Measurements from ENCODE around the gene HMX2.
"Not testable (repeated sequence)": the region's sequence is repeated elsewhere in the genome, so short reads cannot be mapped to it uniquely, and the experiment has no call there.

Gene HMX2

DNA sequence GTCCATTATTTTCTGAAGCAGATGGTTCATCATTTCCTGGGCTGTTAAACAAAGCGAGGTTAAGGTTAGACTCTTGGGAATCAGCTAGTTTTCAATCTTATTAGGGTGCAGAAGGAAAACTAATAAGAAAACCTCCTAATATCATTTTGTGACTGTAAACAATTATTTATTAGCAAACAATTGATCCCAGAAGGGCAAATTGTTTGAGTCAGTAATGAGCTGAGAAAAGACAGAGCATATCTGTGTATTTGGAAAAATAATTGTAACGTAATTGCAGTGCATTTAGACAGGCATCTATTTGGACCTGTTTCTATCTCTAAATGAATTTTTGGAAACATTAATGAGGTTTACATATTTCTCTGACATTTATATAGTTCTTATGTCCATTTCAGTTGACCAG lies 16.4 kb downstream of the HMX2 start:
- no peaks in the 10 kb centered on the region for H3K9me3 ChIP-seq
- H3K36me3 ChIP-seq = peaks cover 38 to 88% (median 69%) of the 10 kb centered on the region in 3 donors
- intact Hi-C loops (cut with DNase I; ENCODE audit: low total_unique reads) = no loop called here
- H3K27ac ChIP-seq = no peak overlapping the region
- H3K4me3 ChIP-seq = no peak overlapping the region
- no peak for DNase-seq
- TF ChIP-seq, protein P1, sequence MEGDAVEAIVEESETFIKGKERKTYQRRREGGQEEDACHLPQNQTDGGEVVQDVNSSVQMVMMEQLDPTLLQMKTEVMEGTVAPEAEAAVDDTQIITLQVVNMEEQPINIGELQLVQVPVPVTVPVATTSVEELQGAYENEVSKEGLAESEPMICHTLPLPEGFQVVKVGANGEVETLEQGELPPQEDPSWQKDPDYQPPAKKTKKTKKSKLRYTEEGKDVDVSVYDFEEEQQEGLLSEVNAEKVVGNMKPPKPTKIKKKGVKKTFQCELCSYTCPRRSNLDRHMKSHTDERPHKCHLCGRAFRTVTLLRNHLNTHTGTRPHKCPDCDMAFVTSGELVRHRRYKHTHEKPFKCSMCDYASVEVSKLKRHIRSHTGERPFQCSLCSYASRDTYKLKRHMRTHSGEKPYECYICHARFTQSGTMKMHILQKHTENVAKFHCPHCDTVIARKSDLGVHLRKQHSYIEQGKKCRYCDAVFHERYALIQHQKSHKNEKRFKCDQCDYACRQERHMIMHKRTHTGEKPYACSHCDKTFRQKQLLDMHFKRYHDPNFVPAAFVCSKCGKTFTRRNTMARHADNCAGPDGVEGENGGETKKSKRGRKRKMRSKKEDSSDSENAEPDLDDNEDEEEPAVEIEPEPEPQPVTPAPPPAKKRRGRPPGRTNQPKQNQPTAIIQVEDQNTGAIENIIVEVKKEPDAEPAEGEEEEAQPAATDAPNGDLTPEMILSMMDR (IDR thresholded peaks at IDR 0.05) = no peak
- H3K4me1 ChIP-seq = no peaks in the 10 kb centered on the region
- no peaks in the 10 kb centered on the region for H3K27me3 ChIP-seq

DNA sequence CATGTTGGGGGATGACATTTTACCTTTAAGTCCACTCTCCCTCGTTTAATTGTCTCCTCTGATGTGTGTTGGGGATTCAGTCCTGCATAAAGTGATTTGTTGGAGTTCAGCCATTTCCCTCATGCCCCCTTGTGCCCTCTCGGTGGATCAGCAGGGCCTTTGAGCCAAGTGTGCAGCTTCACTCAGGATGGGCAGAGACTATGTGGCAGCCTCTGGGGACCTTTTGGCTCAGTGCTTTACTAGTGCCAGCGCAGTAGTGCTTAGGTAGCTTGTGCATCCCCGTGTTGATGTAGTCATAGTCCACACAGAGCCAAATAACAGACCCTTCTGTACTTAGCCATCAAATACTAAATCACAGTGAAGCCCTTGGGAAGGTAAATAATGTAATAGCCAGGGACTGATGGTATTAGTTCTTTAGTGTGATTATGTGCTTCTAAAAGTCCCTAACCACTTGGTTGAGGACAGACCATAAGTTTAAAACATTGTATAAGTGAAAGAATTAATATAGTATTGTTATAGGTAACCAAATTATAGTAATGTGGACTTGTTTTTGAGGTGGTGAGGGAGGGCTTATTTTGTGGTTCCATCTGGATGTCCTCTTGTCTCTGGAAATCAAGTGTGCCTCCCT lies 17.6 kb downstream of the HMX2 start:
- Histone ChIP-seq H3K4me1 (no peaks in the 10 kb centered on the region), H3K4me3 (no peak overlapping the region), H3K36me3 (peaks cover 38 to 84% (median 67%) of the 10 kb centered on the region in 3 donors), H3K27ac (no peak overlapping the region), H3K27me3 (no peaks in the 10 kb centered on the region), H3K9me3 (no peaks in the 10 kb centered on the region)
- intact Hi-C loops (cut with DNase I; ENCODE audit: low total_unique reads) = no loop called here
- TF ChIP-seq, protein P1 (IDR thresholded peaks at IDR 0.05) = no peak
- no peak for DNase-seq

- H3K27me3 ChIP-seq = no peaks in the 10 kb centered on the region
- intact Hi-C loops (cut with DNase I; ENCODE audit: low total_unique reads) = no loop called here
- TF ChIP-seq, protein P1 (IDR thresholded peaks at IDR 0.05) = no peak
- H3K4me3 ChIP-seq = no peak overlapping the region
- no peaks in the 10 kb centered on the region for H3K9me3 ChIP-seq
- H3K36me3 ChIP-seq = peaks cover 38 to 76% (median 57%) of the 10 kb centered on the region in 3 donors
- DNase-seq = no peak
- no peak overlapping the region for H3K27ac ChIP-seq
- H3K4me1 ChIP-seq = no peaks in the 10 kb centered on the region
Measured at GRCh38 chr10:123166618-123167017, 18.7 kb downstream of the HMX2 start.

- Histone ChIP-seq H3K4me3 (no peak overlapping the region), H3K27ac (no peak overlapping the region), H3K4me1 (no peaks in the 10 kb centered on the region), H3K9me3 (no peaks in the 10 kb centered on the region), H3K27me3 (no peaks in the 10 kb centered on the region), H3K36me3 (peaks cover 14 to 40% (median 26%) of the 10 kb centered on the region in 3 donors)
- intact Hi-C loops (cut with DNase I; ENCODE audit: low total_unique reads) = no loop called here
- TF ChIP-seq, protein P1 (IDR thresholded peaks at IDR 0.05) = no peak
- no peak for DNase-seq
Measured at GRCh38 chr10:123170961-123171360, 23.0 kb downstream of the HMX2 start.

DNA sequence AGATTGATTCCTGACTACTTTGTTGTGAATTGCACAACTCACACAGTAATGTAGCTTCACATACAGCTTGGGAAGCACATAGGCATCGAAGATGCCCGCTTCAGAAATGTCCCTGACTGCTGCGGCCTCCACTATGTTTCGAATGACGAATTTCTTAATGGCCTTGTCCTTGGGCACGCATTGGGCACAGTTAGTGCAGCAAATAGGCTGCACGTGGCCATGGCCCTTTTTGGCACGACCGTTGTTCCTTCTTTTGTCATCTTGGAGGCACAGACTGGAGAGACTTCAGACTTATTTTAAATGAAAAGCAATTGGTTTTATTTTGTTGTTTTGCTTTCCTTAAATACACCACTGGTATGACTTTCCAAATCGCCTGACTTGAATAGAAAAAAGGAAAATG lies 23.7 kb downstream of the HMX2 start:
- H3K4me1 ChIP-seq; DNase-seq; H3K9me3 ChIP-seq; H3K4me3 ChIP-seq; H3K27me3 ChIP-seq; H3K27ac ChIP-seq; intact Hi-C loops (cut with DNase I; ENCODE audit: low total_unique reads): not testable (repeated sequence)
- H3K36me3 ChIP-seq = peaks cover 14 to 34% (median 31%) of the 10 kb centered on the region in 3 donors

DNA sequence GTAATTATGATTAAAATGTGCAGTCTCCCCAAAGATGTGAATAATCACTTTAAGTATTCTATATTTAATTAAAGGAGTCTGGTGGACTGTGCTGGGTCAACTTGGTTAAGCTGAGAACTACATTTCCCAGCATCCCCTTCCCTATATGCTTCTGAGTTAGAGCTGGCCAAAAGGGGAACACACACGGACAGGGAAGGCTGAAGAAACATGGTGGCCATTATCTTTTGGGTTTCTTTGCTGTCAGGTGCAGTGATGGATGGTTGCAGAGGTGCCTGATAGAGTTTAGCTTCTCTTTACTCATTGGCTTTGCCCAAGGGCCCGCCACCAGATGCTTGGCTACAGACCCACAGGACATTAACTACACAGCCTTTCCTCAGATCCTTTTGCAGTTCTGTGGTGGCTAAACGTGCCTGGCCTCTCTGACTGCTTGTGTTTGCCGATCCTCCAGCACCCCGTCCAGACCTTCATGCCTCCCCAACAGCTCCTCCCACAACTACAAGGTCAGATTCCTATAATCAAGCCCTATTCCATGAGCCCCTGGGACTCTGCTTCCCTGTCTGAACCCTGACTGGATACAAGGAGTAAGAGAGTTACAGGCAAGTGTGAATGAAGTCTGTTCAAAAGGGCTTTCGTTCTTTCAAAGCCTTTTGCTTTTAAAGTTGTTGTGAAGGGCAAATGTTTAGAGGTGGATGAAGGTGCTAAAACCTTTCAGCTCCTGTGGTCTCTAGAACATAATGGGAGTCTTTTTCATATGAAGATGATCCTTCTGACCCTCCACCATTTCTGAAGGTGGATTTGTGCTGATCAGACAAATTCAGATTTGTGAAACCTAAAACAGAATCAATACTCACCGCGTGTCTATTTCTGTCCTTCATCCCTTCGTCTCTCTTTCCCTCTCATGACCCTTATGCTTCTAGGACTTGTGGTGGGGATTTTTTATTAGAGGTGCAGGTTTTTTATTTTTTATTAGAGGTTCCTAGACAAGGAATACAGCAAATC lies 27.8 kb downstream of the HMX2 start:
- DNase-seq = no peak
- peaks cover 0 to 15% (median 14%) of the 10 kb centered on the region in 3 donors for H3K36me3 ChIP-seq
- no peak overlapping the region for H3K4me3 ChIP-seq
- H3K9me3 ChIP-seq = no peaks in the 10 kb centered on the region
- H3K27me3 ChIP-seq = no peaks in the 10 kb centered on the region
- intact Hi-C loops (cut with DNase I; ENCODE audit: low total_unique reads) = no loop called here
- no peak overlapping the region for H3K27ac ChIP-seq
- TF ChIP-seq, protein P1 (IDR thresholded peaks at IDR 0.05) = no peak
- no peaks in the 10 kb centered on the region for H3K4me1 ChIP-seq

DNA sequence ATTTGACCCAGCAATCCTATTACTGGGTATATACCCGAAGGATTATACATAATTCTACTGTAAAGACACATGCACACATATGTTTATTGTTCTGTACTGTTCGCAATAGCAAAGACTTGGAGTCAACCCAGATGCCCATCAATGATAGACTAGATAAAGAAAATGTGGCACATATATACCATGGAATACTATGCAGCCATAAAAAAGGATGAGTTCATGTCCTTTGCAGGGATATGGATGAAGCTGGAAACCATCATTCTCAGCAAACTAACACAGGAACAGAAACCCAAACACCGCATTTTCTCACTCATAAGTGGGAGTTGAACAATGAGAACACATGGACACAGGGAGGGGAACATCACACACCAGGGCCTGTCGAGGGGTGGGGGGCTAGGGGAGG lies 30.5 kb downstream of the HMX2 start:
- H3K36me3 ChIP-seq = peaks cover 6 to 21% (median 14%) of the 10 kb centered on the region in 3 donors
- H3K27ac ChIP-seq; H3K4me3 ChIP-seq; H3K9me3 ChIP-seq; DNase-seq; H3K27me3 ChIP-seq; H3K4me1 ChIP-seq; intact Hi-C loops (cut with DNase I; ENCODE audit: low total_unique reads): not testable (repeated sequence)
